Fibroblast of mammary gland (primary cell): ENCODE results near the gene CNOT6.

ENCODE experiments used
- DNase-seq: peaks from one replicate; pipeline ENCODE4 v3.0.0-alpha.2; 2010; ENCODE audit warnings: low read depth
- H3K4me3 ChIP-seq: 2 replicates; pipeline ENCODE4 v1.5.1; 2011; ENCODE audit warnings: low read depth, mild to moderate bottlenecking, low read length, moderate library complexity; ENCODE audit not compliant: control insufficient read depth
- CTCF ChIP-seq: conservative IDR thresholded peaks from 2 replicates; pipeline ENCODE4 v1.5.1; 2011; ENCODE audit warnings: low read depth, low read length, inconsistent platforms; ENCODE audit not compliant: control insufficient read depth, insufficient read depth

CNOT6 gene

DNA sequence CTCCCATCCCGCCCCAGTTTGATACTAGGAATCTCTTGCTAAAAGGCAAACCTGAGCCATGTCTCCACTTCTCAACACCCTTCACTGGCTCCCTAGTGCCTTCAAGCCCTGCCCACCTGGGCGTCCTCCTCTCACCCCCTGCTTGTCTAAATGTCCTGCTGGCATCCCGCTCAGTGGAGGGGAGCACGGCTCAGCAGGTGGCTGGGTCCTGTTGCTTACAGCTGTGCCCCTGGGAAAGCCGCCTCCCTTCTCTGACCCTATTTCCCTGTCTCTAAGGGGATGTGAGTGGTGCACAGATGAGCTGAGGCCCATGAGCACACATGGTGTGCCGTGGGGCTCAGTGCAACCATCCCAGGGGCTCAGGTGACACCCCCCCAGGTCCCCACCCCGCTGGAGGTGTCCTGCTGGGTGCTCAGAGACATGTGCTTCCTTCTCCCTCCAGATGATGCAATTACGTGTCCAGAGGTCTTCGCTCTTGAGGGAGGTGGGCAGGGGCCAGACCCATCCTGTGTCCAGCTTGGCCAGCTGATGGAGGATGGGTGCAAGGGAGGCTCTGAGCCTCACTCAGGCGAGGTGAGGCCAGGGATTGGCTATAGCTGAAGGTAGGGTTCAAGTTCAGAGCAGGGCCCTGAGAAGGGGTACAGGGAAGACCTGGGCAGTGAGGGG, 131.1 kb downstream of the CNOT6 start:
- TF ChIP-seq CTCF: no peak
- H3K4me3 ChIP-seq: no peak overlapping the region
- no peak for DNase-seq

GRCh38 chr5:180625791-180626660, 131.8 kb downstream of the CNOT6 start:
- no peak for DNase-seq
- no peak overlapping the region for H3K4me3 ChIP-seq
- no peak for TF ChIP-seq CTCF

GRCh38 chr5:180626661-180627385, 132.6 kb downstream of the CNOT6 start:
- TF ChIP-seq CTCF: no peak
- DNase-seq: no peak
- H3K4me3 ChIP-seq: no peak overlapping the region

DNA sequence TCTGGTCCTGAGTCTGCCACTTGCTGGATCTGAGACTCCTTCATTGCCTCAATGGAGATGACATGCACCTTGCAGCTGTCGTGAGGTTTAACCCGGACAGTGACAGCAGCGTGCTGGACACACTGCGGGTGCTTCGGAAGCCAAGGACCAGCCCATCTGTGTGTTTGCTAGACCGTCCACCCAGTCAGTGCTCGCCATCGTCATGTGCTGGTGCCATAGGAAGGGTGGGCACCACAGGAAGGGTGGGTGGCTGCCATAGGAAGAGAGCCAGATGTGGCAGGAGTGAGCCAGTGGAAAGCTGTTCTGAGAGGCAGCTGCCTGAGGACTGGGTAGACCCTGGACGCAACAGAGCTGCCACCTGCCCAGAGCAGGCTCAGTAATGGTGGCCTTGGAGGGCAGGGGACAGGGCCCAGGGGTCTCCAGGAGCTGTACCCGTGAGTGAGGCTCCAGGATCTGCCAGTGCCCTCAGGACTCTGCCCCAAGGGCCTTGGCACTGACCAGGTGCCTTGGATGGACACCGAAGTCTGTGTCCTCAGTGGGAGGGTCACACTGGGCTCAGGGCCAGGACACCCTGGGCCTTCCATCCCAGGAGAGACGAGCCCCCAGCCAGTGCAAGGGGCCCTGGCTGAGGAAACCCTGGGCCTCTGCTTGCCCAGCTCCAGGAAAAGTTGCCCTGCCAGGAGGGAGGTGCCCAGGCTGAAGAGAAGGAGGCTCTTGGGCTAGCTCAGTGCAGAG, 133.4 kb downstream of the CNOT6 start:
- H3K4me3 ChIP-seq: no peak overlapping the region
- no peak for TF ChIP-seq CTCF
- DNase-seq: no peak
